Right forelimb (tissue), 1 donor: ENCODE measurements around the gene PNPLA8.

Experiments used
- DNase-seq: peaks from one replicate; pipeline ENCODE4 v3.0.0-alpha.2; 2018

Gene PNPLA8

DNA sequence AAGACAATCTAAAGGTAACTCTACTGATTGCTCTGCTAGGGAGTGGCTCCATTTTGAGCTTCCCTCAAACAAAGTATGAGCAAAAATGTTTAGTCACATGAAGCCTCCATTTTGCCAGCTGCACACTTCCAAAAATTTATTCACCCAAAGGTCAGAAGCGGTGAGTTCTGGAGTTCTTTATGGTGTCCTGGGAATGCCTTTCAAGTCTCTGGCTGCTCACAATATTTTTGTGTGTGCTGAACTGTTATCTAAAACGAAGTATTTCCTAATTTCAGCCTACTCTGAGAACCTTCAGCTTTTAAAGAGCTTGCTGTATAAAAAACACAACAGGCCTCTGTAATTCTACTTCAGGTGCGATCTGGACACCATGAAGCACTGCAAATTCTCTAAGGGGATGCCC, 85.3 kb downstream of the PNPLA8 start:
- no peak for DNase-seq

DNA sequence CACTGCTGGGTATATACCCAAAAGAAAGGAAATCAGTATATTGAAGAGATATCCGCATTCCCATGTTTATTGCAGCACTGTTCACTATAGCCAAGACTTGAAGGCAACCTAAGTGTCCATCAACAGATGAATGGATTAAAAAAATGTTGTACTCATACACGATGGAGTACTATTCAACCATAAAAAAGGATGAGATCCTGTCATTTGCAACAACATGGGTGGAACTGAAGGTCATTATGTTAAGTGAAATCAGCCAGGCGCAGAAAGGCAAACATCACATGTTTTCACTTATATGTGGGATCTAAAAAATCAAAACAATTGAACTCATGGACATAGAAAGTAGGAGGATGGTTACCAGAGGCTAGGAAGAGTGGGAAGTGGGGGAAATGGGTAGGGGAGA, 89.0 kb downstream of the PNPLA8 start:
- DNase-seq: no peak

DNA sequence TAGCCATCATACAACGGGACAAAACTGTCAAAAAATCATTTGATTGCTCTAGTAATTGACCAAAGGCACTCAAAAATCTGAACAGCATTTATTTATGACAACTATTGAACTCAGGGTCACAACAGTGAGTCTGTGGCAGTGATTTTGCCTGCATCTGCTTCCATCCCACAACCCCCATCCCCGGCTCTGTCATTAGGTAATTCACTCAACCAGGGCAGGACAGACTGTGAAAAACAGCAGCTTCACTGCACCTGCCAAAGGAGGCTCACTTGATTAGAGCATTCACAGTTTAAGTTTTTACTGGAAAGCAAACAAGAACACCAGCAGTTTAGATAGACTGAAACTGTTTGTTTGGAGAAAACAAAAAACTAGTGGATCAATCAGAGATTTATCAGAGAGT, 91.9 kb downstream of the PNPLA8 start:
- DNase-seq: no peak

DNA sequence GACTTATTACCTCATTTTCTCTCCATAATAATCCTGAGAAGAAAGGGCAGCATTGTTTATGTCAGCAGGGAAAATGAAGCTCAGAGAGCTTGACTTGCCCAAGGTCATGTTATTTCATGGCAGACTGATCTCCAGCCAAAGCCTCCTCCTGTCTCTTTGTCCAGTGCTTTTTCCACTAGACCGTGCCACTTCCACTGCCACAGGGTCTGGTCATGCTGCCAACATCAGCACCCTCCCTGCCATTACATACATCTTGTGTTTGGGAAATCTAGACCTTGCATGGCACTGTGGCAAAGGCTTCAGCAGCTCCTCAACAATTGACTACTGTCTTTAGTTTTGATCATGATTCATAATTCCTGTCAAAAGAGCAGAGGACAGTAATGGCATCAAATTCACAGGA, 94.8 kb downstream of the PNPLA8 start:
- no peak for DNase-seq

DNA sequence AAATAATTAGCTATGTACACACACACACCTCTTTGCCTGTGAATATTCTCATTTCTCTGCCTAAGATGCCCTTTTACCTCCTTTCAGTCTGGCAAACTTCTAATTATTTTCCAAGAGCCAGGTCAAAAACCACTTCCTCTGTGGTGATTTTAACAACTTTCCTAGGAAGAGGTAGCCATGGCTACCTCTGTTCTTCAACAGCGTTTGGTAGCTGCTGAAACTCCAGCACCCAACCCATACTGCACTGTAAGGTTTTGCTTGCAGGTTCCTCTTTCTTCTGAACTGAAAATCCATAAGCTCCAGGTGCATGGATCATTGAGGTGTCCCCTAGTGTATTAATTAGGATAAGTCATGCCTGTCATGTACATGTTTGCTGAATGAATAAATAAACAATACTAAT, 95.3 kb downstream of the PNPLA8 start:
- DNase-seq: no peak

DNA sequence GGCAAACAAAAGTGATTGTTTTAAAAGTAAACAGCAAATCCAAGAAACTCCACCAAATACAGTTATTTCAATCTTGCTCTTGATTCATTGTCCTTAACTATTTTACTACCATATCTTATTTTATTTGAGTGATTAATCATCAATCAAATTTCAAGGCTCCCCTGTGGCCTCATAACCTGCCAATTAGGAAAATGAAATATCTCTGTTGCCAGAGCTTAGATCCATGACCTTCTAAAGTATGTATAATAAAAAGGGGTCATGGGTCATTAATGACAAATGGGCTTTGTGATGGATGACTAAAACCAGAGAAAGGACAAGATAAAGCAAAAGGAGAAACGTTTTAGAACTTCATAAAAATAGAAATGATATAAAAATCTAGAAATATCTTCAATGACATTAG, 98.2 kb downstream of the PNPLA8 start:
- no peak for DNase-seq

DNA sequence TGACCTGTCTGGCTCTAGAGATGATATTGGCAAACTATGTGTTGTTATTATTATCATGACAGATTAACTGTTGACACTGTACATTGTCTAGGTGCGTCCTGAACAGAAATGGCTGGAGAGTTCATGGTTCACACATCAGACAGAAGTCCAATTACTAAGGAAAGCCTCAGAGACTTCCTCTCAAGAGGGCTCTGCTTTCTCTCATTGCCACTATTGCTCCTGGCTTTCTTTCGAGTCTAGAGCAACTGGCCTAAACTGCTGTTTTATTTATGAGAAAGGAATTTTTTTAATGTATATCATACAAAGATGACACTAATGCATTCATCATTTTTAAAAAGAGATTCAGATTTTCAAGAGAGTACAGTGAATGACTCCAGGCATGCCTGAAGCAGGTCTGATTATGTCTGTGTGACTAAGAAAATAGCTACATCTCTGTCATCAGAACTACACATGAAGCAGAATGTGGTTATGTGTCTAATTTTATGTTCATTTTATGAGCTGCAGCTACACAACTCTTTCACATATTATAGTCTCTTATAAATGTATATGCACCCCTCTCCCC, 100.1 kb downstream of the PNPLA8 start:
- no peak for DNase-seq

DNA sequence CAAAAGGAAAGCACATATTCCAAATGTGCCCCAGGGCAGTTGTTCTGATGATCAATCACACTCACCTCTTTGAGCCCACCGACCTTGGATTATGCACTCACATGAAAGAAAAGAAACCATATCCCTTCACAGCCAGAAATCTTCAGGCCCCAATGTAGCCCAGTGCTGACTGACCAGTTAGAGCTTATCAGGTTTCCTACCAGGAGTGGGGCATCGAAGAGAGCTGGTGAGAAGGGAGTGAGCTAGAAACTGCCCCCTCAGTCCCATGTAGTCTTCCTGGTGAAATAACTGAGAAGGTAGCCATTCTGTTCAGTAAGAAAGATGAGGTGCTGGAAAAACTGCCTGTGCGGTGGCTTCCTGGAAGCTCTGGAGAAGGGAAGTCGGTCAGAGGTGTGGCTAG, 101.9 kb downstream of the PNPLA8 start:
- no peak for DNase-seq

DNA sequence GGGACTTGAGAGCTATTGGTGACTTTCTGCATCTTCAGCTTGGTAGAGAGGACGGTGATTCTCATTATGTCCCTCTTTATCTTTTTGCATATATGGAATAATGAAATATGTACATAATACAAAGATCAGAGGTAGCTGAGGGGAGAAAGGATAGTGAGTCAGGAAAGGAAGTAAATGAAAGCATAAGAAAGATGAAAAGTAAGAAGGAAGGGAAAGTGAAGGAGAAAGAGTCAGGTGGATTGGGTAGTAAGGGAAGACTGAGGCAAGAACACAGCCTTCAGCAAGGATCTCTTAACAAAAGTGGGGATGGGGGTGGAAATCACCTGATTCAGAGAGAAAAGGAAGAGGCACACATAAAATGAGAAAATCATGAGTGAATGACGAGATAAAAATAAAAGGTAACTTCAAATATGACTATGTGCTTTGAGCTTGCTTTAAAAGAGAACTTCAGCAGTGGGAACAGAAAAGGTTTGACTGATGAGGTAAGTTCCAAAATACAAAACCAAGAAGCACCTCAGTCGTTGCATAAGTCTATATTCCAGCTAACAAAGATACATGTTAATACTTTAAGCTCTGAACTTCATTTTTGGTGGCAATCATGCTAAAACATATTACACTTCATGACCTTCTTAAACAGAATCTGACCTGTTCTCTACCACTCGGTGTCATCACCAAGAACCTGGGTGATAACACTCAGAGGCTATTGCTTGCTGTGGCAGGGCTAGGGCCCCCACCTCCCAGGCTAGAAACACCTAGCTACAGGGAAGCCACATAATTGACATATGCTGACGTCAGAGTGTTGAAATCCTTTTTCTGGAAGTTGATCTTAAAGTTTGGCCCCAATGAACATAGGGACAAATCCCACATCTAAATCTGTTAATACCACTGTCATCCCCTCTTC, 102.6 kb downstream of the PNPLA8 start:
- no peak for DNase-seq

DNA sequence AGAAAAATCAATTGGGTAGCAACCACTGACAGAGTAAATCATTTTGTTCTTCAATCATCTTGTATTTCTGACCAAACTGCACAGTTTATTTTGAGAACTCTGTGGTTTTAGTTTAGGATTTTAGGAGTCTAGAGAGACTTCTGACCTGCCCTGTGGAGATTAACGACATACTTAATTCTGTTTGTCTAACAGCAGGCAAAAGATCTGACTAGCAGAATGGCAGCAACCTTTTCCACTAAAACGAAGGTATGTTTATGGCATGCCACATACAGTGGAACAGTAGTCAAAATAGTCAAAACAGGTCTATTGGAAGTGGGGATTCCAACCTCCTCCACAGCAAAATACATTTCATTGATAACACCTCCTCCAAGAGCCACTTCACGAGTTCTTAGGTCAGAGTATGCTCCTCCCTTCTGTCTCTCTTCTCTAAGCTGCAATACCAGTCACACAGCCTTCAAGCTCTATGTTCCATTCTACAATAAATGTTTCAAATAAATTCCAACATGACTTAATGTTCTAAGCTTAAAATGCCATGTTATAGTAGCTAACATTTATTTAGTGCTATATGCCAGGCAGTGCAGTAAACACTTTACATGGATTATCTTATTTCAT, 104.1 kb downstream of the PNPLA8 start:
- DNase-seq: no peak
